ENCODE data around the gene PRKAG2.

The PRKAG2 gene

GRCh38 chr7:151865070-151865670, 11.7 kb downstream of the PRKAG2 start:
- no peak for DNase-seq (ENCODE audit: low read depth)

- no peak for DNase-seq (ENCODE audit: low read depth)
Measured at GRCh38 chr7:151864561-151864960, 12.4 kb downstream of the PRKAG2 start.

DNA sequence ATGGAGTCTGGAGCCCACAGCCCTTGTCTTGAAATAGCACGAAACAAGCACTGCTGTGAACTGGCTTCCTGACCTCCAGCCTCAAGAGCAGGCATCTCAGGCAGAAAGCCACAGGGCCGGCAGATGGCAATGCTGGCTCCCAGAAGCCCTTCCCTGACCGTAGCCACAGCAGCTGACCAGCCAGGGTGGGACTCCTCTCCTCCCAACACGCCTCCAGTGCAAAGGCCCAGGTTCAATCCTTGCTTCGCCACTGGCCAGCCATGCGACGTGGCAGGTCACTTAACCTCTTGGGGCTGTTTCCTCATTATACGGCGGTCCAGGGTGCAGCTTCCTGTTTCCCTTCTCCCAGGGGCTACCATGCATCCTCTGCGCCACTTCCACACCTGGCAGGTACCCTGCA, 12.8 kb downstream of the PRKAG2 start:
- DNase-seq (ENCODE audit: low read depth), result no peak

DNA sequence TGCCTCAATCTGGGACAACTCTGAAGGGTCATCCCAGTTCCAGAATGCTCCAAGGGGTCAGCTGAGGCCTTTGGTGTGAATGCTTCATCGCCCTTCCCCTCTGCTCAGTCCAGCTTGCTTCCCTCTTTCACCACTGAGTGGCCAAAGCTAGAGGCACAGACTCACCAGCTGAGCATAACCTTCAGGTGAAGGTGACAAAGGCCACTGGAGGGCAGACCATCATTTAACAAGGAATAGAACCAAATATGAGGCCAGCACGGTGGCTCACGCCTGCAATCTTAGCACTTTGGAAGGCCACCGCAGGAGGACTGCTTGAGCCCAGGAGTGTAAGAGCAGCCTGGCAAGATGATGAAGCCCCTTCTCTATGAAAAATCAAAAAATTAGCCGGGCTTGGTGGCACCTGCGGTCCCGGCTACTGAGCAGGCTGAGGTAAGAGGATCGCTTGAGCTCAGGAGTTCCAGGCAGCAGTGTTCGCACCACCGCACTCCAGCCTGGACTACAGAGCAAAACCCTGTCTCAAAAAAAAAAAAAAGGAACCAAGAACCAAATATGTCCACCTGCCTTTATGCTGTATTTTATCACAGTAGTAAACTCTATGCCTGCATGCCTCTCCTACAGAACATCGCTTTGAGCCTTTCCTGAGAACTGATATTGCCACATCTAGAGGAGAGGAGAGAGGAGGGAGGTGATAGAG, 13.4 kb downstream of the PRKAG2 start:
- DNase-seq (ENCODE audit: low read depth), result no peak

DNA sequence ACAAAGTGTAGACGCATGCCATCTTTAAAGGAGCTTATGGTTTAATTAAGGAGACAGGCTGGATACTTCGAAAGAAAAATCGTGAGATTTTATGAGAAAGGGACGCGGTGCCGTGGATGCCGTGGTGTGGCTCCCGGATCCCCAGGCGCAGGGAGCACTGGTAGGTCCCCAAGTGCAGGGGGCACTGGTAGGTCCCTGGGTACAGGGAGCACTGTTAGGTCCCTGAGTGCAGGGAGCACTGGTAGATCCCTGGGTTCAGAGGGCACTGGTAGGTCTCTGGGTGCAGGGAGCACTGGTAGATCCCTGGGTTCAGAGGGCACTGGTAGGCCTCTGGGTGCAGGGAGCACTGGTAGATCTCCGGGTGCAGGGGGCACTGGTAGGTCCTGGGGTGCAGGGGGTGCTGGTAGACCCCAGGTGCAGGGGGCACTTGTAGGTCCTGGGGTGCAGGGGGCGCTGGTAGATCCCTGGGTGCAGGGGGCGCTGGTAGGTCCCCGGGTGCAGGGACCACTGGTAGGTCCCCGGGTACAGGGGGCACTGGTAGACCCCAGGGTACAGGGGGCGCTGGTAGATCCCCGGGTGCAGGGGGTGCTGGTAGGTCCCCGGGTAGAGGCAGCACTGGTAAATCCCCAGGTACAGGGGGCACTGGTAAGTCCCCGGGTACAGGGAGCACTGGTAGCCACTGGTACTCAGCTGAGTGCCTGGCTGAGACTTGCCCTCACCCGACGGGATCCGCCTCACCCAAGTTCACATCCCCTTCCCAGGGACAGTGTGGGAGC, 14.1 kb downstream of the PRKAG2 start:
- no peak for DNase-seq (ENCODE audit: low read depth)

GRCh38 chr7:151861881-151862280, 15.0 kb downstream of the PRKAG2 start:
- DNase-seq (ENCODE audit: low read depth), result no peak

- no peak for DNase-seq (ENCODE audit: low read depth)
Measured at GRCh38 chr7:151860771-151861170, 16.1 kb downstream of the PRKAG2 start.

DNA sequence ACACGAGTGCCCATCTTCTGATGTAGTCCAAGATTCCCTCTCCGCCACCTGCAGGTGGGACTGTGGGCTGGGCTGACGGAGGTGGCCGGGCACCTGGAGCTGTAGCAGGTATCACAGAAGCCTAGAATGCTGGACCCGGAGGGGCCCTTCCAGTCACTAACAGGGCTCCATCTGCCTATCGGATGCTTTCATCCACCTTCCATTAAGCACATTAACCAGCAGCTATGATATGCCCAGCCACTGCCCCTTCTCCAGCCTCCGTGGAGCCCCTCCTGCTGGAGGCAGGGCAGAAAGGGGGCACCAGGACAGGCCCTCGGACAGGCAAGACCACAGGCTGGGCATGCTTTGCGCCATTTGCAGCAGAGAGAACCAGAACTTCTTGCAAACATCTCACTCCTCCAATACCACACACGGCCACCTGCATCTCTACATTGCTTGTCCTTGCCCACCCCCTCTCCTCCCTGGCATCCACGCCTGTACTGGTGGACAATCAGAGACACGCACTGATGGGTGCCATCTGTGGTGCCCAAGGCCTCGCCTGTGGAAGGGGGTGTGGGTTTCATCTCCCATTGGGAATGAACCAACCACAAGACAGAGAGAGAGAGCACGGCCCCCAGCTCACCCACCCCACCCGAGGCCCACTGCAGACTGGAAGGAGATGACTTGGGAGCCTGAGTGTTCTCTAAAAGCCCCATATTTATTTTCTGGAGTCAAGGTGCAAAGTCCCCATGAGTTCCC, 16.8 kb downstream of the PRKAG2 start:
- no peak for DNase-seq (ENCODE audit: low read depth)

GRCh38 chr7:151859111-151859947, 17.6 kb downstream of the PRKAG2 start:
- no peak for DNase-seq (ENCODE audit: low read depth)

DNA sequence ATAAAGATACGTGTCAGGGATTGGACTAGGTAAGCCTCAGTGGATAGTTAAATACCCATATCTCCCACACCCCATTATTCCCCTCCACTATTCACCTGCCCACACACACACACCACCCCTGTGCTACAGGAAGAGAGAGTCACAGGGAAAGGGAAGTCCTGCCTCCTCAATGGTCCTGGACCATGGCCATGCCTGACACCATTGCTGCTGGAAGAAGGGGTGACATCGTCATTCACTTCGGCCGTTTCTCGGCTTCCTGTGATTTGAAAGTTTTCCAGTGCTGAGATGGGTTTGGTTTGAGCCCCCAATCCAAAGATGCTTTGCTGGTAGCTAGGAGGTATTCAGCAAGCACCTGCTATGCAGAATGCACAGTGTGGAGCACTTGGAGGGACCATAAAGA, 18.5 kb downstream of the PRKAG2 start:
- DNase-seq (ENCODE audit: low read depth), result no peak

GRCh38 chr7:151857866-151858450, 19.0 kb downstream of the PRKAG2 start:
- no peak for DNase-seq (ENCODE audit: low read depth)

DNA sequence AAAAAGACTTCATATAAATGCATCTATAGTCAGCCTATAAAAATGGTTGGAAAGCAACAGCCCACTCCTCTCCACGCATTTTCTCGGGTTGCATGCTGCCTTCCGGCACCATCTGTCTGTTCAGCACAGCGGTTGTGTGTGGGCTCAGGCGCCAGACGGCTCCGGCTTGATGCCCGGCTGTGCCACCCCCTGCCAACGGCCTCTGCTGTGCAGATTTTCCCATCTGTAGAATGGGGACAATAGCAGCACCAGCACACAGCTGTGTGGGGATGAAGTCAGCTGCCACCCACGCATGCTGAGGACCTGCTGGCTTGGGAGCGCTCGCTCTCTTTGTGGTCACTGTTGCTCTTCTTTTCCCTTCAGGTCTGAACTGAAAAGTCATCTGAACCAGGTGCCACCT, 19.5 kb downstream of the PRKAG2 start:
- DNase-seq (ENCODE audit: low read depth), result no peak

DNA sequence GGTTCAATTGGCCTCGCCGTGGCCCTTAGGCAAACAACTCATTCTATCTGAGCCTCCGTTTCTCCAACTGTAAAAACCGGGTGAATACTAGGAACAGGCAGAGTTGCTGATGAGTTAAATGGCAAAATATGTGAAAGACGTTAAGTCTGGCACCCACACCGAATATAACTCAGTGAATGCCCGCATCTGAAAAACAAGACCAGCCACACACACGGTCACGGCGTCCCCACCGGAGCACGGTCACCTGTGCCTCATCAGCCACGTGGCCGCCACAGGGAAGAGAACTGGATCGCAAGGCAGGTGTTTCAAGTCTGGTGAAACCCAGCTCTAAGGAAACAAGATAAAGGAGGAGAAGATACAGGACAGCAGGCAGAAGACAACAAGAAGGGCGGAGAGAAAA, 20.4 kb downstream of the PRKAG2 start:
- no peak for DNase-seq (ENCODE audit: low read depth)

- no peak for DNase-seq (ENCODE audit: low read depth)
Measured at GRCh38 chr7:151856098-151856497, 20.8 kb downstream of the PRKAG2 start.

DNA sequence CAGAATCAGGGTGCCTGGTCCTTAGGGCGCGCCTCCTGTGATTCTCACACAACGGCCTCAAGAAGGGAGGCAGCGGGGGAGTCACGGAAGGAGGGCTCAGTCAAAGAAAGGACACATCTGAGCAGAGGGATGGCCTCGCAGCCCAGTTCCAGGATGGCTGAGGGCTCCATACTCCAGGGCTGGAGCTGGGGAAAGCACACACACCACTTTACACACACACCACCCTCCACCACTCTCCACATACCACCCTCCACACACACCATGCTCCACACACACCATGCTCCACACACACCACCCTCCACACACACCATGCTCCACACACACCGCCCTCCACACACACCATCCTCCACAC, 22.2 kb downstream of the PRKAG2 start:
- no peak for DNase-seq (ENCODE audit: low read depth)

- DNase-seq (ENCODE audit: low read depth), result no peak
Measured at GRCh38 chr7:151853896-151854719, 22.8 kb downstream of the PRKAG2 start.

DNA sequence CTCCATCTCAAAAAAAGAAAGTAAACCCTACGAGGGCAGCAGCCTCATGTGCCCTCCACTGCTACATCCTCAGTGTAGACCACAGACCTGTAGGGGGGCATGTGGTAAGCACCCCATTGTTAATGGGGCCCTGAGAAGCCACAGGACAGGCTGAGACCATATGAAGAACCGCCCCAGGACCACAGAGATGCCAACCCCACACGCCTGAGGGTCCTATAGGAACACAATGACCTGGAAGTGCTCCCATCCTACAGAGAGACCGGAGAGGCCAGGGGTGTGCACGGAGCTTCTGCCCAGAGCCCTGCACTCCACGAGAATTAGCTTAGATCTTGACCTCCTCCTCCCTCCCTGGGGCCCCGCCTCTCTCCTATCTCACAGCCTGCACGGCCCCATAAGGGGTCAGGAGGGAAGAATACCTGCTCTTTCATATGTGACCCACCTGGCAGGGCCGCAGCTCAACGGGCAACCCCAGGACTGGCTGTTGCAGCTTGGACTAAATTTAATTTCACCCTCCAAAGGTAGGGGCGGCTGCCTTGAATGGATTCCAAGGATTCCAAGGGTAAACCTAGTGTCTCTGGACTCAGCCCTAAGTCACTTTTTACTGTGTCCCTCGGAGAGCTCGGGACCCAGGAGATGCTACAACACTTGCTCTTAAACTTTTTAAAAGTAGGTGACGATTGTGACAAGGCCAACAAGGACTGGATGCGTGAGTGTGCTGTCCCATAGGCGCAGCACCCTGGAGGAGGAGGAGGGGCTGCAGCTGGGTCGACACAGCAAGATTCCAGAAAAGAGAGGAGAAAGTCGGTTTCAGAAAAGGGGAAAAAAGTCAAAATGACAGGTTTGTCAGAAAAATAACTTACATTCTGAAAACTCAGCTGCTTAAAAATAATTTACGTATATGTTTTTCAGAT, 24.2 kb downstream of the PRKAG2 start:
- DNase-seq (ENCODE audit: low read depth), result no peak

GRCh38 chr7:151851782-151852181, 25.1 kb downstream of the PRKAG2 start:
- no peak for DNase-seq (ENCODE audit: low read depth)

GRCh38 chr7:151851145-151851751, 25.7 kb downstream of the PRKAG2 start:
- DNase-seq (ENCODE audit: low read depth), result no peak
